Stimulated activated naive CD8-positive, alpha-beta T cell treated with anti-CD3 and anti-CD28 coated beads, Interleukin-15, Interleukin-2, amounts not matched to agents 100 U/mL and 50 U/mL, for 24 hours (primary cell): ENCODE results near the gene CST3.
A peak's percentile ranks its signal among the peaks of the same experiment; 100 is the strongest.
"Not testable (repeated sequence)": the region's sequence is repeated elsewhere in the genome, so short reads cannot be mapped to it uniquely, and the experiment has no call there.

Experiments used
- ATAC-seq: fragments of 150-1000 bp; cut with Tn5 transposase; one replicate; pipeline ENCODE4 v1.10.0; 2021
- DNase-seq: peaks from one replicate; pipeline ENCODE4 v3.0.0; 2021

CST3 gene

GRCh38 chr20:23628402-23629016 lies 9.2 kb downstream of the CST3 start:
- DNase-seq (no peak), ATAC-seq (no peak)

- ATAC-seq (no peak), DNase-seq (no peak)
These were observed 10.3 kb downstream of the CST3 start for GRCh38 chr20:23627501-23627900.

- no peak for ATAC-seq
These were observed 11.6 kb downstream of the CST3 start for GRCh38 chr20:23626040-23626620.

GRCh38 chr20:23625236-23625964 lies 12.4 kb downstream of the CST3 start:
- ATAC-seq, result no peak
- DNase-seq, result no peak

More at GRCh38 chr20:23626040-23626620, 11.6 kb downstream of the CST3 start:
- DNase-seq, result no peak

- ATAC-seq, result no peak
These were observed 13.4 kb downstream of the CST3 start for GRCh38 chr20:23624324-23624691.

GRCh38 chr20:23623666-23624323 lies 14.0 kb downstream of the CST3 start:
- DNase-seq (no peak), ATAC-seq (no peak)

More at GRCh38 chr20:23624324-23624691, 13.4 kb downstream of the CST3 start:
- no peak for DNase-seq

- DNase-seq, result no peak
- ATAC-seq, result no peak
These were observed 14.9 kb downstream of the CST3 start for GRCh38 chr20:23622839-23623343.

- DNase-seq, ATAC-seq: not testable (repeated sequence)
These were observed 15.4 kb downstream of the CST3 start for GRCh38 chr20:23622401-23622800.

- DNase-seq, ATAC-seq: not testable (repeated sequence)
These were observed 16.9 kb downstream of the CST3 start for GRCh38 chr20:23620670-23621386.

- ATAC-seq (no peak), DNase-seq (no peak)
These were observed 23.6 kb downstream of the CST3 start for GRCh38 chr20:23614163-23614562.

- ATAC-seq, result no peak
- no peak for DNase-seq
These were observed 24.1 kb downstream of the CST3 start for GRCh38 chr20:23613676-23614075.

GRCh38 chr20:23612396-23612795 lies 25.4 kb downstream of the CST3 start:
- no peak for ATAC-seq
- no peak for DNase-seq

- ATAC-seq, result no peak
- no peak for DNase-seq
These were observed 28.2 kb downstream of the CST3 start for GRCh38 chr20:23609486-23610109.

- ATAC-seq (no peak), DNase-seq (no peak)
These were observed 29.4 kb downstream of the CST3 start for GRCh38 chr20:23608251-23608846.

GRCh38 chr20:23607497-23608245 lies 30.1 kb downstream of the CST3 start:
- DNase-seq, result no peak

GRCh38 chr20:23606652-23607049 lies 31.1 kb downstream of the CST3 start:
- ATAC-seq (peak; percentile 83), DNase-seq (peak; percentile 82)

More at GRCh38 chr20:23607497-23608245, 30.1 kb downstream of the CST3 start:
- no peak for ATAC-seq

- ATAC-seq (no peak), DNase-seq (no peak)
These were observed 31.7 kb downstream of the CST3 start, which contains the start of gene CST9 for GRCh38 chr20:23605867-23606651. Gene CST9 (minus strand): TSS chr20:23605917. CDS start chr20:23605864, 53 bp downstream.

- ATAC-seq (no peak), DNase-seq (no peak)
These were observed 33.4 kb downstream of the CST3 start for GRCh38 chr20:23604306-23604705.

GRCh38 chr20:23603321-23603720 lies 34.4 kb downstream of the CST3 start:
- no peak for DNase-seq
- ATAC-seq, result no peak
